HL-60 (cell line): ENCODE measurements around the gene PIK3R1.

Experiments
- DNase-seq, 2 experiments: peaks; one replicate each; pipeline ENCODE4 v3.0.0-alpha.2; 2010 to 2020; ENCODE audit warnings: low read depth in 1 of 2, low spot score in 1 of 2
- H3K27ac ChIP-seq: fragments of 250-450 bp; sonication (Bioruptor Pico); replicated peaks from 2 replicates; pipeline ENCODE4 v1.5.1; 2020; ENCODE audit warnings: mild to moderate bottlenecking, moderate library complexity
- H3K27me3 ChIP-seq: fragments of 250-450 bp; sonication (Bioruptor Pico); 2 replicates; pipeline ENCODE4 v1.5.1; 2021; ENCODE audit warnings: mild to moderate bottlenecking, moderate library complexity; ENCODE audit not compliant: insufficient read depth, poor library complexity, severe bottlenecking
- H3K4me3 ChIP-seq: replicated peaks from 2 replicates; pipeline ENCODE4 v1.5.1; 2011; ENCODE audit warnings: mild to moderate bottlenecking, control low read depth, low read length; ENCODE audit not compliant: insufficient read depth
- GABPA ChIP-seq: IDR thresholded peaks from 2 replicates; pipeline ENCODE4 v1.6.1; 2012; ENCODE audit warnings: low read depth
- POLR2AphosphoS5 ChIP-seq: IDR thresholded peaks from 2 replicates; pipeline ENCODE4 v1.6.1; 2012; ENCODE audit warnings: low read depth
- REST ChIP-seq: IDR thresholded peaks from 2 replicates; pipeline ENCODE4 v1.6.1; 2012; ENCODE audit warnings: low read depth; ENCODE audit not compliant: insufficient replicate concordance
- SPI1 ChIP-seq: IDR thresholded peaks from 2 replicates; pipeline ENCODE4 v1.6.1; 2012; ENCODE audit warnings: low read depth, mild to moderate bottlenecking, borderline replicate concordance
- TF ChIP-seq, protein P1 (sequence below): IDR thresholded peaks from one replicate; pipeline ENCODE4 v1.5.1; 2011; ENCODE audit warnings: low read length, control low read depth, inconsistent platforms; ENCODE audit not compliant: insufficient read depth

PIK3R1 gene

GRCh38 chr5:68333649-68334552 lies 118.3 kb downstream of the PIK3R1 start:
- H3K27ac ChIP-seq = no peak overlapping the region
- TF ChIP-seq POLR2AphosphoS5 = no peak
- TF ChIP-seq, protein P1, sequence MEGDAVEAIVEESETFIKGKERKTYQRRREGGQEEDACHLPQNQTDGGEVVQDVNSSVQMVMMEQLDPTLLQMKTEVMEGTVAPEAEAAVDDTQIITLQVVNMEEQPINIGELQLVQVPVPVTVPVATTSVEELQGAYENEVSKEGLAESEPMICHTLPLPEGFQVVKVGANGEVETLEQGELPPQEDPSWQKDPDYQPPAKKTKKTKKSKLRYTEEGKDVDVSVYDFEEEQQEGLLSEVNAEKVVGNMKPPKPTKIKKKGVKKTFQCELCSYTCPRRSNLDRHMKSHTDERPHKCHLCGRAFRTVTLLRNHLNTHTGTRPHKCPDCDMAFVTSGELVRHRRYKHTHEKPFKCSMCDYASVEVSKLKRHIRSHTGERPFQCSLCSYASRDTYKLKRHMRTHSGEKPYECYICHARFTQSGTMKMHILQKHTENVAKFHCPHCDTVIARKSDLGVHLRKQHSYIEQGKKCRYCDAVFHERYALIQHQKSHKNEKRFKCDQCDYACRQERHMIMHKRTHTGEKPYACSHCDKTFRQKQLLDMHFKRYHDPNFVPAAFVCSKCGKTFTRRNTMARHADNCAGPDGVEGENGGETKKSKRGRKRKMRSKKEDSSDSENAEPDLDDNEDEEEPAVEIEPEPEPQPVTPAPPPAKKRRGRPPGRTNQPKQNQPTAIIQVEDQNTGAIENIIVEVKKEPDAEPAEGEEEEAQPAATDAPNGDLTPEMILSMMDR = no peak
- TF ChIP-seq SPI1 = no peak
- no peak for TF ChIP-seq GABPA
- no peak for TF ChIP-seq REST

DNA sequence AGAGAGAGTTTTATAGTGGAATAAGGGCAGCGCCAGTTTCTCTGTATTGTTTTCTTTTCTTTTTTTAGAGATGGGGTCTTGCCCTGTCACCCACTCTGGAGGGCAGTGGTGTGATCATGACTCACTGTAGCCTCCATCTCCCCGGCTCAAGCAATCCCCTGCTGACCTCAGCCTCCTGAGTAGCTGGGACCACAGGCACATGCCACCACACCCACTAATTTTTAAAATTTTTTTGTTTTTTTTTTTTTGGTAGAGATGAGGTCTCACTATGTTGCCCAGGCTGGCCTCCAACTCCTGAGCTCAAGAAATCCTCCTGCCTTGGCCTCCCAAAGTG lies 119.0 kb downstream of the PIK3R1 start:
- no peak for DNase-seq
- H3K4me3 ChIP-seq = no peak overlapping the region
- TF ChIP-seq SPI1 (no peak), POLR2AphosphoS5 (no peak), GABPA (no peak), REST (no peak)
- TF ChIP-seq, protein P1 = no peak
- no peak overlapping the region for H3K27ac ChIP-seq
- no peaks in the 10 kb centered on the region for H3K27me3 ChIP-seq

More at GRCh38 chr5:68333649-68334552, 118.3 kb downstream of the PIK3R1 start:
- Histone ChIP-seq H3K4me3 (no peak overlapping the region), H3K27me3 (no peaks in the 10 kb centered on the region)
- DNase-seq = no peak

DNA sequence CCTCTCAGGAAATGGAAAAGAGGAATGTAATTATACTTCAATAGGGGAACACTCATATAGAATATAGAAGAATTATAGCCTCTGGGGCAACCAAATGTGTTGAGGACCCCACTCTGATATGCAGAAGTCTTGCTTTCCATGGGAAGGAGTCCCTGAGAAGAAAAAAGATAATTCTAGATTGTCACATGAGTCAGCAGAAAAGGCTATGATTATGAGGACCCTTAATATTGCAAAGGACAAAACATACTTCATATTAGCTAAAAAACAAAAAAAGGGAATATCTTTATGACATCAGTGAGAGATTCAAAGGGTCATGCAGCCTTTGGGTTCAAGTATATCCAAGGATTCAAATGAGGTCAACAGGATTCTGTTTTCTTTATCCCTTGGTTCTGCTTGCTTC lies 119.5 kb downstream of the PIK3R1 start:
- no peaks in the 10 kb centered on the region for H3K27me3 ChIP-seq
- DNase-seq = no peak
- TF ChIP-seq REST (no peak), GABPA (no peak)
- TF ChIP-seq, protein P1 = no peak
- no peak overlapping the region for H3K4me3 ChIP-seq
- H3K27ac ChIP-seq = no peak overlapping the region
